KMS-11 (cell line): ENCODE measurements around the gene KRT75.

Experiments used
- H2AFZ ChIP-seq: fragments of 200-600 bp; sonication (generic); 2 replicates; pipeline ENCODE4 v1.6.1; 2016; ENCODE audit warnings: antibody characterized with exemption, mixed run types, low read depth
- H3K27ac ChIP-seq: fragments of 200-600 bp; sonication (generic); 2 replicates; pipeline ENCODE4 v1.6.1; 2016; ENCODE audit warnings: mild to moderate bottlenecking, mixed run types
- H3K27me3 ChIP-seq: fragments of 200-600 bp; sonication (generic); 2 replicates; pipeline ENCODE4 v1.6.1; 2017; ENCODE audit warnings: mild to moderate bottlenecking, low read depth, mixed run types, moderate library complexity; ENCODE audit not compliant: insufficient read depth
- H3K36me3 ChIP-seq: fragments of 200-600 bp; sonication (generic); 2 replicates; pipeline ENCODE4 v1.6.1; 2017; ENCODE audit warnings: mild to moderate bottlenecking, mixed run types; ENCODE audit not compliant: insufficient read depth
- H3K4me1 ChIP-seq: fragments of 200-600 bp; sonication (generic); 2 replicates; pipeline ENCODE4 v1.6.1; 2016; ENCODE audit warnings: mild to moderate bottlenecking, low read depth, mixed run types; ENCODE audit not compliant: poor library complexity, severe bottlenecking
- H3K4me2 ChIP-seq: fragments of 200-600 bp; sonication (generic); 2 replicates; pipeline ENCODE4 v1.7.0; 2016; ENCODE audit warnings: mild to moderate bottlenecking, mixed run types
- H3K4me3 ChIP-seq: fragments of 200-600 bp; sonication (generic); IDR thresholded peaks from 2 replicates; pipeline ENCODE4 v1.6.1; 2017; ENCODE audit warnings: low read depth, low read length, mixed read lengths; ENCODE audit not compliant: insufficient read depth
- H3K79me2 ChIP-seq: fragments of 200-600 bp; sonication (generic); 2 replicates; pipeline ENCODE4 v1.6.1; 2016; ENCODE audit warnings: low read depth, mixed run types; ENCODE audit not compliant: insufficient read depth
- H3K9ac ChIP-seq: fragments of 200-600 bp; sonication (generic); 2 replicates; pipeline ENCODE4 v1.6.1; 2016; ENCODE audit warnings: mild to moderate bottlenecking, mixed run types
- H4K20me1 ChIP-seq: fragments of 200-600 bp; sonication (generic); 2 replicates; pipeline ENCODE4 v1.6.1; 2016; ENCODE audit warnings: mild to moderate bottlenecking, mixed run types; ENCODE audit not compliant: insufficient read depth
- CTCF ChIP-seq: fragments of 200-600 bp; sonication (generic); conservative IDR thresholded peaks from 2 replicates; pipeline ENCODE4 v1.6.1; 2017; ENCODE audit warnings: low read depth, mild to moderate bottlenecking, antibody characterized with exemption, low read length, moderate library complexity, mixed read lengths

KRT75 gene

DNA sequence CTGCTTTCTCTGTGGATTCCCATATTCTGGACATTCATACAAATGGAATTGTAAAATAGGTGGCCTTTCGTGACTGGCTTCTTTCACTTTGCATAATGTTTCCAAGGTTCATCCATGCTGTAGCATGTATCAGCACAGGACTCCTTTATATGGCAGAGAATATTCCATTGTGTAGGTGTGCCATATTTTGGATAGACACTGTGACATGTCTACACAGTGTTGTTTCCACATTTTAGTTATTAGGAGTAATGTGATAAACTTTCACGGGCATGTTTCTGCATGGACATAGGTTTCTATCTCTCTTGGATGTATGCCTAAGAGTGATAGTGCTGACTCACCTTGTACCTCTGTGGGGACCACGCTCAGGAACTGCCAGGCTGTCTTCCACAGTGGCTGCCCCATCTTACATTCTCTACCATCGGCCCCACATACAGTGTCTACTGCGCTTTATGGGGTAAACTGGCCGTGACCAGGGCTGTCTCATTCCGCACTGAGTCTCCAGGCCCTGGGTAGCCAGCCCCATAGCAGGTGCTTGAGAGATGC, 41.6 kb downstream of the KRT75 start:
- Histone ChIP-seq H4K20me1 (no peaks in the 10 kb centered on the region), H3K36me3 (no peaks in the 10 kb centered on the region), H3K4me2 (no peak overlapping the region), H3K27ac (no peak overlapping the region), H3K79me2 (no peaks in the 10 kb centered on the region), H3K4me3 (no peak overlapping the region), H2AFZ (no peak overlapping the region), H3K9ac (no peak overlapping the region), H3K4me1 (no peaks in the 10 kb centered on the region), H3K27me3 (peaks cover 37% of the 10 kb centered on the region)
- TF ChIP-seq CTCF = no peak

- Histone ChIP-seq H3K27me3 (peaks cover 33% of the 10 kb centered on the region), H2AFZ (no peak overlapping the region), H4K20me1 (no peaks in the 10 kb centered on the region), H3K36me3 (no peaks in the 10 kb centered on the region), H3K4me3 (no peak overlapping the region), H3K79me2 (no peaks in the 10 kb centered on the region), H3K9ac (no peak overlapping the region), H3K4me1 (no peaks in the 10 kb centered on the region), H3K27ac (no peak overlapping the region), H3K4me2 (no peak overlapping the region)
- TF ChIP-seq CTCF = no peak
Observed at GRCh38 chr12:52391618-52392002, 42.6 kb downstream of the KRT75 start.

DNA sequence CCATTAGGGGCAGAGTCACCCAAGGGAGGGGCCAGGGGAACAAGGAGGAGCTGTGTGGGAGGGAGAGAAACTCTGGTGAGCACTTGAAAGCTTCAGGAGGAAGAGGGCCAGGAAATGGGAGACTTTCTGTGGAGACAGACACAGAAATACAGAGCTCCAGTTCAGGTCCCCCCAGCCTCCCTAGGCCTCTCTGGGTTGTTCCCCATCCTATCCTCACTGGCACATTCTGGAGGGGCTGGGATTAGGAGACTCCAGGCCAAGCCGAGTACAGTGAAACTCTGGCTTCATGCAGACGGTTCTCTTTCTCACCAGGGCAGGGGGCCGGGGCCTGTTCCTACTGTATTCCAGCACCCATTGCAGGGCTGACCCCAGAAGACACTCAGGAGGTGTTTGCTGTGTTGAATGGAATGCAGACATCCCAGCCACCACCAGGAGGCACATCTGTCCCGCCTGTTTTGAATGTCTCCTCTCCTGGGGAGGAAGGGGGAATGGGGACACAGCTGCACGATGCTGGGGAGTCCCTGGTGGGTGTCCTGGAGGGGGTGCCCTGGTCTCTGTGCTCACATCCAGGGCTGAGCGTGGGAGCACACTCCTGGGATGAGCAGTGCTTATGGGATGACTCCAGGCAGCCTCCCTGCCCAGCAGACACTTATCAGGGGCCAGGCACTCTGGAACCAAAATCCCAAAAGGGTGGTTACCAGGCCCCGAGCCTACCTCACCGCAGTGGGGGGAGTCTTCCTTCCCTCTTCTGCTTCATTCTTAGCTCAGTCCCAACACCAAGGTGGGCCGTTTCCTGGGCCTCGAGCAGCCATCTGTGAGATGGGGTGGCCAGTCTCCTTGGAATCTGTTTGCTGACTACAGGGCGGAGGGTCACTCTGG, 43.2 kb downstream of the KRT75 start:
- H3K4me2 ChIP-seq = no peak overlapping the region
- no peak overlapping the region for H2AFZ ChIP-seq
- peak; percentile 78 for TF ChIP-seq CTCF

GRCh38 chr12:52389313-52390207, 44.6 kb downstream of the KRT75 start:
- no peak overlapping the region for H3K9ac ChIP-seq
- TF ChIP-seq CTCF = no peak

More for the DNA sequence above, 43.2 kb downstream of the KRT75 start:
- no peak overlapping the region for H3K9ac ChIP-seq
- H4K20me1 ChIP-seq = no peaks in the 10 kb centered on the region
- no peaks in the 10 kb centered on the region for H3K79me2 ChIP-seq
- H3K4me3 ChIP-seq = no peak overlapping the region
- H3K27ac ChIP-seq = no peak overlapping the region
- H3K36me3 ChIP-seq = no peaks in the 10 kb centered on the region
- peaks cover 34% of the 10 kb centered on the region for H3K27me3 ChIP-seq
- no peaks in the 10 kb centered on the region for H3K4me1 ChIP-seq

More at GRCh38 chr12:52389313-52390207, 44.6 kb downstream of the KRT75 start:
- no peaks in the 10 kb centered on the region for H4K20me1 ChIP-seq
- no peaks in the 10 kb centered on the region for H3K79me2 ChIP-seq
- no peak overlapping the region for H3K4me2 ChIP-seq
- no peak overlapping the region for H3K4me3 ChIP-seq
- no peaks in the 10 kb centered on the region for H3K36me3 ChIP-seq
- peaks cover 34% of the 10 kb centered on the region for H3K27me3 ChIP-seq
- H2AFZ ChIP-seq = no peak overlapping the region
- H3K27ac ChIP-seq = no peak overlapping the region
- H3K4me1 ChIP-seq = no peaks in the 10 kb centered on the region
